Measurements from ENCODE around the gene SMYD1.

Gene SMYD1

GRCh38 chr2:88091943-88092342 is 24.3 kb downstream of the SMYD1 start:
- DNase-seq: no peak
- TF ChIP-seq CTCF (IDR thresholded peaks at IDR 0.05; ENCODE audit: low read depth, low read length, missing control alignments): no peak
- Histone ChIP-seq H3K27ac (no peak overlapping the region), H3K4me3 (ENCODE audit: low read depth, low read length) (no peak overlapping the region), H3K36me3 (replicated peaks) (no peaks in the 10 kb centered on the region), H3K27me3 (replicated peaks) (no peaks in the 10 kb centered on the region)
- in situ Hi-C loops (cut with HindIII; ENCODE audit: low pct_ligation_motif_present, low sequenced_read_pairs): no loop called here

GRCh38 chr2:88092773-88093172 is 25.1 kb downstream of the SMYD1 start:
- TF ChIP-seq CTCF (IDR thresholded peaks at IDR 0.05; ENCODE audit: low read depth, low read length, missing control alignments): no peak
- no peaks in the 10 kb centered on the region for H3K36me3 ChIP-seq (replicated peaks)
- in situ Hi-C loops (cut with HindIII; ENCODE audit: low pct_ligation_motif_present, low sequenced_read_pairs): no loop called here

DNA sequence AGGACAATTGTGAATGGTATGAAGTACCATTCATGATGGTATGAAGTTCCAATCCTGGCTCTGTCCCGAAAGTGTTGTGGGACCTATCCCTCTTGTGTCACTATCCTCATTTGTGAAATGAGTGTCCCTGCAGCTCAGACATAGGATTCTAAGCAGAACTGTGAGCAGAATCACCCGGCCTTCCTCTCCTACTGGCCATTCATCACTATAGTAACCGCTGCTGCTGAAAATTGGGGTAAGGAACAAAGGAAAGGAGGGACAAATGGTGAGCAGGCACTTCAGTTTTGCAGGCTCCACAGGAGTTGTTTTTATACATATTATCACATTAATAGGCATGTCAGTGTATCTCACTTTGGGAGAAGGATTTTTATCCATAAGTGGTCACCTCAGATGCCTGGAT is 27.4 kb downstream of the SMYD1 start:
- H3K27ac ChIP-seq: no peak overlapping the region
- no peak overlapping the region for H3K4me3 ChIP-seq (ENCODE audit: low read depth, low read length)
- in situ Hi-C loops (cut with HindIII; ENCODE audit: low pct_ligation_motif_present, low sequenced_read_pairs): no loop called here
- no peak for TF ChIP-seq CTCF (IDR thresholded peaks at IDR 0.05; ENCODE audit: low read depth, low read length, missing control alignments)
- H3K36me3 ChIP-seq (replicated peaks): no peaks in the 10 kb centered on the region
- no peak for DNase-seq
- no peaks in the 10 kb centered on the region for H3K27me3 ChIP-seq (replicated peaks)

More at GRCh38 chr2:88092773-88093172, 25.1 kb downstream of the SMYD1 start:
- Histone ChIP-seq H3K4me3 (ENCODE audit: low read depth, low read length) (no peak overlapping the region), H3K27me3 (replicated peaks) (no peaks in the 10 kb centered on the region), H3K27ac (no peak overlapping the region)
- no peak for DNase-seq

- no peak overlapping the region for H3K27ac ChIP-seq
- no peak overlapping the region for H3K4me3 ChIP-seq (ENCODE audit: low read depth, low read length)
- H3K36me3 ChIP-seq (replicated peaks): no peaks in the 10 kb centered on the region
- TF ChIP-seq CTCF (IDR thresholded peaks at IDR 0.05; ENCODE audit: low read depth, low read length, missing control alignments): no peak
- in situ Hi-C loops (cut with HindIII; ENCODE audit: low pct_ligation_motif_present, low sequenced_read_pairs): no loop called here
- DNase-seq: no peak
- no peaks in the 10 kb centered on the region for H3K27me3 ChIP-seq (replicated peaks)
Observed at GRCh38 chr2:88096708-88097107, 29.1 kb downstream of the SMYD1 start.

DNA sequence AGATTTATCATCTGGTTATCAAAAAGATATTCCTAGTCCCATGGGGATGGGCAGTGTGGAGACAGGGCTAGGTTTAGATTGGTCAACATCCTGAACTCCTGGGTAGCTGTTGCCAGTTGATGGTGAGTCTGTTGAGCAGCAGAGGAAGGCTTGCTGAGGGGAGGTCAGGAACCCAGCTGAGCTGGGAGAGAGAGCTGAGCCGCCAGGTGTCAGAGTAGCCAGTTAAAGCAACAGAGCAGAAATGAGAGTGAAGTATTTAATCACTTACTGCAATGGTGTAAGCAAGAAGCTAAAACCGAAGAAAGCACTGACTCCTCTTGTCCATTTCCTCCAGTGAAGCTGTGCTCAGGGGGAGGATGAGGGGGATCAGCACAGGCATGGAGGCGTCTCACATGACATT is 29.6 kb downstream of the SMYD1 start:
- no peak overlapping the region for H3K27ac ChIP-seq
- no peak overlapping the region for H3K4me3 ChIP-seq (ENCODE audit: low read depth, low read length)
- H3K27me3 ChIP-seq (replicated peaks): no peaks in the 10 kb centered on the region
- TF ChIP-seq CTCF (IDR thresholded peaks at IDR 0.05; ENCODE audit: low read depth, low read length, missing control alignments): no peak
- no peaks in the 10 kb centered on the region for H3K36me3 ChIP-seq (replicated peaks)
- no peak for DNase-seq
- in situ Hi-C loops (cut with HindIII; ENCODE audit: low pct_ligation_motif_present, low sequenced_read_pairs): no loop called here

DNA sequence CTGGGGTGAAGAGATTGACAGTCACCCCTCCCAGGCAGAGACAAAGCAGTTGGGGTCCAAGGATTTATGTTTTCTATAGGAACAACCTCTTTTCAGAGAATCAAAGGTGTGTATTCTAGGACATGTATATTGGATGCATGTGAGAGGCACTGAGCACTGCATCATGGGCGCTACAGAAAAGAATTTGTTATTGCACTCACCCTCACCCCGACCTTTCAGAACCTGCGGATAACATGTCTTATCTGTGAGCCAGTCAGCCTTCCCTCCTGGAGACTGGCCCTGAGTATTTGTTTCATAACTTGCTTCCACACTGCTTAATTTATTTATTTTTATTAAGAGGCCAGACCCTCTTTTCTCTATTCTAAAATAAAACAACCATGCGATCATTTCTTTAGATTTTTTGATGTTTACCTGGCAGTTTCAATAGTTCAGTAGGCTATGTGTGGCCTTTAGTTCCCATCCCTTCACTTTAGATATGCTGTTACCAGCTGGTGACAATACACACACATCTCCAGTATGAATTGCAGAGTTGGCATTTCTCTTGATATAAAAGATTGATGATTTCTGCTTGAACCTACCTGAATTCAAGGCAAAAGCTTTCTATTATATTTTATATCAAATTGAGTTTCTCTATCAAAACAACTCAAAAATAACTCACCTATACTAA is 30.4 kb downstream of the SMYD1 start:
- Histone ChIP-seq H3K36me3 (replicated peaks) (no peaks in the 10 kb centered on the region), H3K27ac (no peak overlapping the region), H3K4me3 (ENCODE audit: low read depth, low read length) (no peak overlapping the region), H3K27me3 (replicated peaks) (no peaks in the 10 kb centered on the region)
- DNase-seq: no peak
- TF ChIP-seq CTCF (IDR thresholded peaks at IDR 0.05; ENCODE audit: low read depth, low read length, missing control alignments): no peak
- in situ Hi-C loops (cut with HindIII; ENCODE audit: low pct_ligation_motif_present, low sequenced_read_pairs): no loop called here
